Hypothalamus (tissue), 51 donors: ENCODE data around the gene ME2.
A peak's percentile ranks its signal among the peaks of the same experiment; 100 is the strongest.
"Not testable (repeated sequence)": the region's sequence is repeated elsewhere in the genome, so short reads cannot be mapped to it uniquely, and the experiment has no call there.

Source experiments
- DNase-seq, 51 donors: peaks; one replicate each; lab custom pipeline; 2025; lab: John Stamatoyannopoulos, UW

ME2 gene

GRCh38 chr18:50878345-50879301 lies at the start of gene ME2:
Gene ME2 (plus strand): TSS chr18:50879118. CDS start chr18:50895821, 16,703 bp downstream.
- DNase-seq = peak; percentile 24 to 95 (median 87)

- DNase-seq = no peak
Observed at GRCh38 chr18:50829644-50830043, 49.3 kb upstream of the ME2 start.

GRCh38 chr18:50830544-50830943 lies 48.4 kb upstream of the ME2 start:
- DNase-seq = peak in 6 of 51 donors; percentile 2 to 12 (median 7)

GRCh38 chr18:50832754-50833153 lies 46.2 kb upstream of the ME2 start:
- DNase-seq = no peak

GRCh38 chr18:50833496-50833895 lies 45.4 kb upstream of the ME2 start:
- DNase-seq = not testable (repeated sequence)

GRCh38 chr18:50836521-50836957 lies 42.4 kb upstream of the ME2 start:
- no peak for DNase-seq

GRCh38 chr18:50839341-50839740 lies 39.6 kb upstream of the ME2 start:
- DNase-seq = no peak

GRCh38 chr18:50839996-50840395 lies 38.9 kb upstream of the ME2 start:
- no peak for DNase-seq

- no peak for DNase-seq
Observed at GRCh38 chr18:50842846-50843245, 36.1 kb upstream of the ME2 start.

GRCh38 chr18:50844554-50844953 lies 34.4 kb upstream of the ME2 start:
- no peak for DNase-seq

GRCh38 chr18:50844960-50845359 lies 34.0 kb upstream of the ME2 start:
- DNase-seq = no peak

- no peak for DNase-seq
Observed at GRCh38 chr18:50847192-50847591, 31.7 kb upstream of the ME2 start.

- DNase-seq = no peak
Observed at GRCh38 chr18:50848061-50848551, 30.8 kb upstream of the ME2 start.

- DNase-seq = no peak
Observed at GRCh38 chr18:50848991-50849390, 29.9 kb upstream of the ME2 start.

- DNase-seq = no peak
Observed at GRCh38 chr18:50849419-50849821, 29.5 kb upstream of the ME2 start.

GRCh38 chr18:50850307-50851065 lies 28.4 kb upstream of the ME2 start:
- DNase-seq = no peak

- DNase-seq = peak in 1 of 51 donors; percentile 10
Observed at GRCh38 chr18:50853863-50854271, 25.1 kb upstream of the ME2 start.

- no peak for DNase-seq
Observed at GRCh38 chr18:50855976-50856757, 22.8 kb upstream of the ME2 start.

- not testable (repeated sequence) for DNase-seq
Observed at GRCh38 chr18:50857166-50857565, 21.8 kb upstream of the ME2 start.

GRCh38 chr18:50857694-50858093 lies 21.2 kb upstream of the ME2 start:
- no peak for DNase-seq
